Omental fat pad (tissue), 4 donors: ENCODE data around the gene GRN. TPM values are rescaled to one million over a fixed set of nuclear protein-coding genes. Genes with fewer than 3 reads are reported as not detected.

Experiments
- ATAC-seq: fragments of 150-250 bp; one replicate; pipeline ENCODE4 v1.9.1; 2016; ENCODE audit warnings: mild to moderate bottlenecking, moderate library complexity; ENCODE audit not compliant: low FRiP score
- DNase-seq: peaks from one replicate; pipeline ENCODE4 v3.0.0-alpha.2; 2019; ENCODE audit warnings: low spot score
- total RNA-seq, 4 donors: library from RNA; depleted of rRNA; stranded (reverse); fragments of >200 nt; gene quantifications; one replicate each; pipeline ENCODE4 v1.1.0, GENCODE V29; 2016
- TF ChIP-seq, protein P1 (sequence below), 3 donors: fragments of 450-650 bp; IDR thresholded peaks; one replicate each; pipeline ENCODE4 v1.5.1; 2016 to 2017; ENCODE audit warnings: antibody characterized with exemption in 3 of 3, mild to moderate bottlenecking in 3 of 3, moderate library complexity in 2 of 3

The GRN gene
- total RNA-seq, 4 donors from 2014 or later, result 275 to 379 (median 316) TPM

DNA sequence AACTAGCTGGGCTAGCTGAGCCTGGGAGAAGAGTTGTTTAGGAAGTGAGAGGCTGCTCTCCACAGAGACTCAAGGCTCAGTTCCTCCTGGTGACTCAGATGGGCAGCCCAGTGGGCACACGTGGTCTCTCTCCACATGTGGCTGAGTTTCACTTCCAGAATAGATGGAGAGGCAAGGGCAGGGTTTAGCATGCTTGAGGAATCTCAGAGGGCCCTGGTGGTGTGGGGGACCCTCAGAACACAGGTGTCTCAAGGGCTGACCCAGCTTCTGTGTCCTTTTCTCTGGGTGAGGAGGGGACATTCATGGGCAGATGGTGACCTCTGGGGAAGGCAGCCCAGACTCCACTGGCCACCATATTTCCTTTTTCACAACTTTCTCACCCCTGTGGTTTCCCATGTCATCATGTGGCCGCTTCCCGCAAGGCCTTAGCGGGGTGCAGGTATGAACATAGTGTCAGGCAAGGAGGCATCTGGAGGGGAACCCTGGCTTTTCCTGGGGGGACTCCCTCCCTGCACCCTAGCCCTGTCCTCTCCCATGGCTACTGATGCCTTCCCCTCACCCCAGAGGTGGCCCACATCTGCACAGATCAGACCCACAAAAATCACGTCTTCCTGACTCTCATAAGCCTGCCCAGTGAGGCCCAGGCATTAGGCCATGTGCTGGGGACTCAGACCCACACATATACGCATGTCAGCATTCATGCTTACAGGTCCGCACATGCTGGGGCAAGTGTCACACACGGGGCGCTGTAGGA is 3.3 kb downstream of the GRN start:
- DNase-seq, result no peak
- no peak for ATAC-seq
- TF ChIP-seq, protein P1, sequence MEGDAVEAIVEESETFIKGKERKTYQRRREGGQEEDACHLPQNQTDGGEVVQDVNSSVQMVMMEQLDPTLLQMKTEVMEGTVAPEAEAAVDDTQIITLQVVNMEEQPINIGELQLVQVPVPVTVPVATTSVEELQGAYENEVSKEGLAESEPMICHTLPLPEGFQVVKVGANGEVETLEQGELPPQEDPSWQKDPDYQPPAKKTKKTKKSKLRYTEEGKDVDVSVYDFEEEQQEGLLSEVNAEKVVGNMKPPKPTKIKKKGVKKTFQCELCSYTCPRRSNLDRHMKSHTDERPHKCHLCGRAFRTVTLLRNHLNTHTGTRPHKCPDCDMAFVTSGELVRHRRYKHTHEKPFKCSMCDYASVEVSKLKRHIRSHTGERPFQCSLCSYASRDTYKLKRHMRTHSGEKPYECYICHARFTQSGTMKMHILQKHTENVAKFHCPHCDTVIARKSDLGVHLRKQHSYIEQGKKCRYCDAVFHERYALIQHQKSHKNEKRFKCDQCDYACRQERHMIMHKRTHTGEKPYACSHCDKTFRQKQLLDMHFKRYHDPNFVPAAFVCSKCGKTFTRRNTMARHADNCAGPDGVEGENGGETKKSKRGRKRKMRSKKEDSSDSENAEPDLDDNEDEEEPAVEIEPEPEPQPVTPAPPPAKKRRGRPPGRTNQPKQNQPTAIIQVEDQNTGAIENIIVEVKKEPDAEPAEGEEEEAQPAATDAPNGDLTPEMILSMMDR (IDR thresholded peaks at IDR 0.05), result no peak

DNA sequence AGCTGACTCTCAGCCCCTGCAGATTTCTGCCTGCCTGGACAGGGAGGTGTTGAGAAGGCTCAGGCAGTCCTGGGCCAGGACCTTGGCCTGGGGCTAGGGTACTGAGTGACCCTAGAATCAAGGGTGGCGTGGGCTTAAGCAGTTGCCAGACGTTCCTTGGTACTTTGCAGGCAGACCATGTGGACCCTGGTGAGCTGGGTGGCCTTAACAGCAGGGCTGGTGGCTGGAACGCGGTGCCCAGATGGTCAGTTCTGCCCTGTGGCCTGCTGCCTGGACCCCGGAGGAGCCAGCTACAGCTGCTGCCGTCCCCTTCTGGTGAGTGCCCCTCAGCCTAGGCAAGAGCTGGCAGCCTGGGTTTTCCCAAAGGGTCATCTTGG is 3.9 kb downstream of the GRN start:
- TF ChIP-seq, protein P1 (IDR thresholded peaks at IDR 0.05), result no peak
- ATAC-seq (no peak), DNase-seq (no peak)

DNA sequence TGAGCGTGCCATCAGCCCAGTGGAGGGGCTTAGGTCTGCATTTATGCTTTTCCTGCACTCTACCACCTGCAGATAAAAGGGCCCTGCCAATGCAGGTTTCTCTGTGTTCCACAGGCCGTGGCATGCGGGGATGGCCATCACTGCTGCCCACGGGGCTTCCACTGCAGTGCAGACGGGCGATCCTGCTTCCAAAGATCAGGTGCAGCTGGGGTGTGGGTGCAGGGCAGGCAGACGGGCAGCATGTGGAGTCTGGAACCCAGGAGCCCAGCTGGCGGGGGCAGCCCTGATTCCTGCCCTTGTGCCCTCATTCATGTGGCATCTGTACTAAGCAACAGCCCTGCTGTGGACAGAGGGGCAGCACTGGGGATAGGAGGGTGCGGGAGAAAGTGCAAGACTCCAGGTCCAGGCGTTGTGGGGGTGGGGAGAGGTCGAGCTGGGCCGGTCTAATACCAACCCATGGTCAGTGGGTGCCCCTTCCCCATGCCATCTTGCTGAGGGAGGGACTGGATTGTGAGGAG is 4.5 kb downstream of the GRN start:
- ATAC-seq, result no peak
- TF ChIP-seq, protein P1 (IDR thresholded peaks at IDR 0.05), result no peak
- no peak for DNase-seq

DNA sequence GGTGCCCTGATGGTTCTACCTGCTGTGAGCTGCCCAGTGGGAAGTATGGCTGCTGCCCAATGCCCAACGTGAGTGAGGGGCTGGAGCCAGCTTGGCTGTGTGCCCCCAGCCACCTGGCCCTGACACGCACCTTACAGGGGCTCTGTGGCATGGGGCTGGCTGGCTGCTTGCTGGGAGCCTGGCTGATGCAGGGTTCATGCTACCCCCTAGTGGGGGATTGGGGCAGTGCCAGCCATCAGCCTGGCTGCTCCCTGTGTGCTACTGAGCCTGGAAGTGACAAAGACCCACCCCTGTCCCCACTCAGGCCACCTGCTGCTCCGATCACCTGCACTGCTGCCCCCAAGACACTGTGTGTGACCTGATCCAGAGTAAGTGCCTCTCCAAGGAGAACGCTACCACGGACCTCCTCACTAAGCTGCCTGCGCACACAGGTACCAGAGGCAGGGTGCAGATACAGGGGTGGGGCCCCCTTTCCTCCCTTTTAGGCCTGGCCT is 5.7 kb downstream of the GRN start:
- ATAC-seq (no peak), DNase-seq (peak; percentile 54)
- TF ChIP-seq, protein P1 (IDR thresholded peaks at IDR 0.05), result peak in 1 of 3 donors; percentile 27

DNA sequence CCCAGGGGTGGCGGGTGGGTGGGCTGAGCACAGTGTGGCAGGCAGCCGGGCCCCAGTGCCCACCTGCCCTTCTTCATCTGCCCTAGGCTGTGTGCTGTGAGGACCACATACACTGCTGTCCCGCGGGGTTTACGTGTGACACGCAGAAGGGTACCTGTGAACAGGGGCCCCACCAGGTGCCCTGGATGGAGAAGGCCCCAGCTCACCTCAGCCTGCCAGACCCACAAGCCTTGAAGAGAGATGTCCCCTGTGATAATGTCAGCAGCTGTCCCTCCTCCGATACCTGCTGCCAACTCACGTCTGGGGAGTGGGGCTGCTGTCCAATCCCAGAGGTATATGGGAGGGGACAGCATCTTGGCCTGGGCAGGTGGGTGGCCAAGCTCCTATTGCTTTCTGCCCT is 6.4 kb downstream of the GRN start:
- TF ChIP-seq, protein P1 (IDR thresholded peaks at IDR 0.05), result no peak
- DNase-seq (no peak), ATAC-seq (no peak)

DNA sequence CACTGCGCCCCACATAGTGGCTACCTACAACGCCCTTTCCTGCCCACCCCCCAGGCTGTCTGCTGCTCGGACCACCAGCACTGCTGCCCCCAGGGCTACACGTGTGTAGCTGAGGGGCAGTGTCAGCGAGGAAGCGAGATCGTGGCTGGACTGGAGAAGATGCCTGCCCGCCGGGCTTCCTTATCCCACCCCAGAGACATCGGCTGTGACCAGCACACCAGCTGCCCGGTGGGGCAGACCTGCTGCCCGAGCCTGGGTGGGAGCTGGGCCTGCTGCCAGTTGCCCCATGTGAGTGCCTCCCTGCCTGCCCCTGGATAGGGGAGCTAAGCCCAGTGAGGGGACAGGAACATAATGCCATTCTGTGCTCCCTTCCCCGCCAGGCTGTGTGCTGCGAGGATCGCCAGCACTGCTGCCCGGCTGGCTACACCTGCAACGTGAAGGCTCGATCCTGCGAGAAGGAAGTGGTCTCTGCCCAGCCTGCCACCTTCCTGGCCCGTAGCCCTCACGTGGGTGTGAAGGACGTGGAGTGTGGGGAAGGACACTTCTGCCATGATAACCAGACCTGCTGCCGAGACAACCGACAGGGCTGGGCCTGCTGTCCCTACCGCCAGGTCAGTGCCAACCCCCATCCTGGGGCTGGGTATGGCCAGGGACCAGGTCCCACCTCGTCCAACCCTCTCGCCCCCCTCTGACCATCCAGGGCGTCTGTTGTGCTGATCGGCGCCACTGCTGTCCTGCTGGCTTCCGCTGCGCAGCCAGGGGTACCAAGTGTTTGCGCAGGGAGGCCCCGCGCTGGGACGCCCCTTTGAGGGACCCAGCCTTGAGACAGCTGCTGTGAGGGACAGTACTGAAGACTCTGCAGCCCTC is 7.1 kb downstream of the GRN start:
- DNase-seq (no peak), ATAC-seq (no peak)
- TF ChIP-seq, protein P1 (IDR thresholded peaks at IDR 0.05), result no peak
